H9 (cell line): Measurements from ENCODE around the gene PRPSAP2. TPM values are rescaled to one million over a fixed set of nuclear protein-coding genes. Genes with fewer than 3 reads are reported as not detected.

ENCODE experiments used
- DNase-seq: peaks from one replicate; pipeline ENCODE4 v3.0.0-alpha.2; 2017
- H2AFZ ChIP-seq: one replicate; pipeline ENCODE4 v1.6.1; 2013; ENCODE audit warnings: mild to moderate bottlenecking, low read length, control low read depth, moderate library complexity
- H2AK5ac ChIP-seq: 2 replicates; pipeline ENCODE4 v1.6.1; 2013; ENCODE audit warnings: low read length, control low read depth, mixed read lengths; ENCODE audit not compliant: insufficient read length
- H2BK120ac ChIP-seq: one replicate; pipeline ENCODE4 v1.6.1; 2013; ENCODE audit warnings: low read depth, mild to moderate bottlenecking, low read length, control low read depth, inconsistent platforms; ENCODE audit not compliant: poor library complexity, severe bottlenecking
- H2BK12ac ChIP-seq: 2 replicates; pipeline ENCODE4 v1.6.1; 2013; ENCODE audit warnings: low read length, control low read depth, mixed read lengths, low read depth; ENCODE audit not compliant: insufficient read length
- H2BK15ac ChIP-seq: 2 replicates; pipeline ENCODE4 v1.6.1; 2013; ENCODE audit warnings: low read depth, low read length, control low read depth
- H2BK20ac ChIP-seq: one replicate; pipeline ENCODE4 v1.6.1; 2013; ENCODE audit warnings: low read depth, mild to moderate bottlenecking, low read length, control low read depth, inconsistent platforms; ENCODE audit not compliant: poor library complexity, severe bottlenecking
- H2BK5ac ChIP-seq: 2 replicates; pipeline ENCODE4 v1.6.1; 2013; ENCODE audit warnings: low read length, control low read depth, mixed read lengths; ENCODE audit not compliant: insufficient read length
- H3K14ac ChIP-seq: 2 replicates; pipeline ENCODE4 v1.6.1; 2013; ENCODE audit warnings: low read length, control low read depth; ENCODE audit not compliant: insufficient read depth
- H3K18ac ChIP-seq: 2 replicates; pipeline ENCODE4 v1.6.1; 2013; ENCODE audit warnings: low read depth, mild to moderate bottlenecking, mixed read lengths, low read length, control low read depth; ENCODE audit not compliant: insufficient read length
- H3K23ac ChIP-seq: 2 replicates; pipeline ENCODE4 v1.6.1; 2013; ENCODE audit warnings: low read length, control low read depth, mixed read lengths, low read depth; ENCODE audit not compliant: insufficient read length
- H3K23me2 ChIP-seq: 2 replicates; pipeline ENCODE4 v1.6.1; 2013; ENCODE audit warnings: low read depth, mild to moderate bottlenecking, mixed read lengths, low read length, control low read depth; ENCODE audit not compliant: insufficient read length, poor library complexity, severe bottlenecking
- H3K27ac ChIP-seq: 2 replicates; pipeline ENCODE4 v1.5.1; 2013; ENCODE audit warnings: low read length, control low read depth, mixed read lengths, low read depth; ENCODE audit not compliant: insufficient read length
- H3K27me3 ChIP-seq: 2 replicates; pipeline ENCODE4 v1.6.1; 2013; ENCODE audit warnings: low read length, control low read depth, inconsistent platforms; ENCODE audit not compliant: insufficient read depth
- H3K4ac ChIP-seq: 2 replicates; pipeline ENCODE4 v1.6.1; 2013; ENCODE audit warnings: low read depth, mild to moderate bottlenecking, control low read depth, inconsistent platforms, low read length, moderate library complexity
- H3K4me1 ChIP-seq: 2 replicates; pipeline ENCODE4 v1.6.1; 2013; ENCODE audit warnings: low read length, control low read depth, inconsistent platforms; ENCODE audit not compliant: insufficient read depth
- H3K4me2 ChIP-seq: 2 replicates; pipeline ENCODE4 v1.6.1; 2013; ENCODE audit warnings: low read length, control low read depth, mixed read lengths; ENCODE audit not compliant: insufficient read length, insufficient read depth
- H3K56ac ChIP-seq: 2 replicates; pipeline ENCODE4 v1.6.1; 2013; ENCODE audit warnings: low read depth, mild to moderate bottlenecking, mixed read lengths, low read length, control low read depth; ENCODE audit not compliant: insufficient read length
- H3K79me1 ChIP-seq: 2 replicates; pipeline ENCODE4 v1.6.1; 2013; ENCODE audit warnings: low read depth, mild to moderate bottlenecking, moderate library complexity, low read length, control low read depth, inconsistent platforms; ENCODE audit not compliant: insufficient read depth, poor library complexity, severe bottlenecking
- H3K79me2 ChIP-seq: 2 replicates; pipeline ENCODE4 v1.6.1; 2013; ENCODE audit warnings: low read length, control low read depth, inconsistent platforms; ENCODE audit not compliant: insufficient read depth
- H3K9ac ChIP-seq: 2 replicates; pipeline ENCODE4 v1.6.1; 2013; ENCODE audit warnings: low read length, control low read depth, mixed read lengths; ENCODE audit not compliant: insufficient read length; ENCODE audit errors: extremely low read depth
- H3K9me3 ChIP-seq: one replicate; pipeline ENCODE4 v1.6.1; 2013; ENCODE audit warnings: low read depth, low read length, inconsistent platforms; ENCODE audit not compliant: control insufficient read depth
- H3T11ph ChIP-seq: one replicate; pipeline ENCODE4 v1.6.1; 2013; ENCODE audit warnings: mild to moderate bottlenecking, low read length, control low read depth, inconsistent platforms
- H4K20me1 ChIP-seq: one replicate; pipeline ENCODE4 v1.6.1; 2013; ENCODE audit not compliant: control insufficient read depth, insufficient read length, insufficient read depth
- H4K5ac ChIP-seq: 2 replicates; pipeline ENCODE4 v1.6.1; 2013; ENCODE audit warnings: low read depth, mild to moderate bottlenecking, mixed read lengths, low read length, control low read depth; ENCODE audit not compliant: insufficient read length
- H4K8ac ChIP-seq: replicated peaks from 2 replicates; pipeline ENCODE4 v1.6.1; 2013; ENCODE audit warnings: low read length, control low read depth, mixed read lengths, low read depth; ENCODE audit not compliant: insufficient read length
- H4K91ac ChIP-seq: 2 replicates; pipeline ENCODE4 v1.6.1; 2013; ENCODE audit warnings: low read depth, mild to moderate bottlenecking, moderate library complexity, mixed read lengths, low read length, control low read depth; ENCODE audit not compliant: insufficient read length
- H3K27ac Mint-ChIP-seq, 3 experiments: 2 replicates in 2 of 3; 3 replicates in 1 of 3; pipeline ENCODE4 v1.8.0; 2020 to 2021; ENCODE audit warnings: mixed read lengths in 3 of 3, mild to moderate bottlenecking in 1 of 3, moderate library complexity in 1 of 3
- H3K27me3 Mint-ChIP-seq: 2 replicates; pipeline ENCODE4 v1.8.0; 2021; ENCODE audit warnings: low read depth, mild to moderate bottlenecking, moderate library complexity, mixed read lengths
- H3K36me3 Mint-ChIP-seq, 3 experiments: 2 replicates in 2 of 3; 3 replicates in 1 of 3; pipeline ENCODE4 v1.8.0; 2020 to 2021; ENCODE audit warnings: low read depth in 3 of 3, mixed read lengths in 3 of 3; ENCODE audit not compliant: insufficient read depth in 1 of 3
- H3K4me1 Mint-ChIP-seq, 2 experiments: 2 replicates each; pipeline ENCODE4 v1.8.0; 2020; ENCODE audit warnings: mixed read lengths in 2 of 2
- H3K4me3 Mint-ChIP-seq, 2 experiments: 2 replicates in 1 of 2; 3 replicates in 1 of 2; pipeline ENCODE4 v1.8.0; 2020 to 2021; ENCODE audit warnings: mild to moderate bottlenecking in 2 of 2, mixed read lengths in 2 of 2, moderate library complexity in 1 of 2
- H3K9me3 Mint-ChIP-seq, 2 experiments: 2 replicates in 1 of 2; 3 replicates in 1 of 2; pipeline ENCODE4 v1.8.0; 2020; ENCODE audit warnings: mild to moderate bottlenecking in 2 of 2, mixed read lengths in 2 of 2, moderate library complexity in 1 of 2
- CTCF ChIP-seq: fragments of 200-600 bp; sonication (generic); conservative IDR thresholded peaks from 3 replicates; pipeline ENCODE4 v1.8.0; 2021; ENCODE audit warnings: antibody characterized with exemption, mild to moderate bottlenecking
- WGBS: extraction: QIAGEN DNeasy Blood & Tissue Kit; methylation state at CpG from one replicate; pipeline ENCODE4 v1.1.7; 2013; ENCODE audit warnings: missing lambda C conversion rate, low lambda C conversion rate, mixed read lengths; ENCODE audit not compliant: insufficient read length; ENCODE audit errors: extremely low coverage; 5-methylcytosine and 5-hydroxymethylcytosine counted together
- total RNA-seq: library from RNA; stranded (reverse); gene quantifications from 2 replicates; pipeline ENCODE4 v1.2.1, GENCODE V29; 2021

Gene PRPSAP2
- total RNA-seq, 1 experiment from 2014 or later, result 58.0 TPM

DNA sequence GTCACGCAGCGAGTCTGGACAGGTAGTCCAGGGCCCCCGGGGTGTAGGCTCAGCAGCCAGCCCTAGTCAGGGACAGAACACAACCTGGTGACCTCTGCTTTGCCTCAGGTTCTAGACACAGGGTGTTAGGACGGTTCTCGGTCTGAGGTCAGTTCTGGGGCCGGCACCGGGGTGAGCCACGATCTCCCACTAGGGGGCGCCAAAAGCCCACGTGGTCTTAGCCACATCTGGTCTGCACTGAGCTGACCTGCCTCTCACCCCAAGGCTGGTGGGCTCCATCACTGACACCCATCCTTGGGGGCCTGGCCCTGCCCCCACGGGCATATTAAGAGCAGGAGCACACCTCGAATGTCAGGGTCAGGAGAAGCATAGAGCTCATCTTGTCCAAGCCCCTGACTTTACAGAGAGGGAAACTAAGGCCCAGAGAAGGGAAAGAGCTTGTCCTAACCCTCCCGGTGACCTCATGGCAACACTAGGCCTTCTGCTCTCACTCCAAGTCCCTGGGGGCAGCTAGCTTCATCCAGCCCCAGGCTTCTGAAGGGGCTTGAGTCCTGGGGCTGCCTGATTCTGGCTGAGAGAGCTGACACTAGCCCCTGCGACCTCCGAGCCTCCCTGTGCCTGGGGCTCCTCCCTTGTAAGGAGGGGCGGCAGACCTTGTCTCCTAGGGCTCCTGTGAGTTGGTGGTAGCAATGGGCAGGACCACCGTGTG lies 103.0 kb downstream of the PRPSAP2 start:
- DNase-seq, result peak; percentile 91
- H2BK5ac ChIP-seq, result no peak overlapping the region
- Mint-ChIP-seq H3K4me3 (no peak overlapping the region; a peak in 1 of 5 replicates), H3K27ac (peak overlapping the region in 1 of 3 experiments; percentile 91; a peak in 1 of 7 replicates), H3K27me3 (no peaks in the 10 kb centered on the region), H3K4me1 (peaks cover 8 to 10% of the 10 kb centered on the region in 2 experiments), H3K36me3 (peaks cover 0 to 2% (median 0%) of the 10 kb centered on the region in 3 experiments; a peak in 1 of 7 replicates), H3K9me3 (no peaks in the 10 kb centered on the region)
- H2BK12ac ChIP-seq, result no peak overlapping the region
- H2BK15ac ChIP-seq, result no peak overlapping the region
- no peak overlapping the region for H2BK120ac ChIP-seq
- no peaks in the 10 kb centered on the region for H3K23me2 ChIP-seq
- H4K8ac ChIP-seq, result no peak overlapping the region
- H3K27ac ChIP-seq, result no peak overlapping the region
- H4K20me1 ChIP-seq, result no peaks in the 10 kb centered on the region
- no peak overlapping the region for H3T11ph ChIP-seq
- H3K79me2 ChIP-seq, result no peaks in the 10 kb centered on the region
- H2AK5ac ChIP-seq, result no peak overlapping the region
- no peak overlapping the region for H3K9ac ChIP-seq
- H2BK20ac ChIP-seq, result no peak overlapping the region
- H3K9me3 ChIP-seq, result no peaks in the 10 kb centered on the region
- no peak overlapping the region for H2AFZ ChIP-seq
- no peaks in the 10 kb centered on the region for H3K4me1 ChIP-seq
- no peak overlapping the region for H3K4me2 ChIP-seq
- H4K91ac ChIP-seq, result no peak overlapping the region
- no peak overlapping the region for H3K4ac ChIP-seq
- no peak overlapping the region; the same call in 1 of the 2 replicates for H3K14ac ChIP-seq
- TF ChIP-seq CTCF, result peak; percentile 95
- WGBS, result no CpG with 5 or more reads among the region's 17 CpGs
- H3K27me3 ChIP-seq, result no peaks in the 10 kb centered on the region
- H4K5ac ChIP-seq, result no peak overlapping the region
- H3K56ac ChIP-seq, result no peak overlapping the region
- H3K23ac ChIP-seq, result no peak overlapping the region
- H3K79me1 ChIP-seq, result no peaks in the 10 kb centered on the region
- no peak overlapping the region for H3K18ac ChIP-seq
